HCT116 (cell line): ENCODE results near the gene FOSB. TPM values are rescaled to one million over a fixed set of nuclear protein-coding genes. Genes with fewer than 3 reads are reported as not detected.
A peak's percentile ranks its signal among the peaks of the same experiment; 100 is the strongest.

Experiments
- ATAC-seq: fragments of 200-7000 bp; cut with Tn5 transposase; 2 replicates; pipeline ENCODE4 v1.9.1; 2020; ENCODE audit warnings: mild to moderate bottlenecking, moderate library complexity
- BruUV-seq: library from RNA; stranded (reverse); fragments of 400-500 nt; replicated peaks from 2 replicates; lab custom pipeline; 2021; lab: Mats Ljungman, UMichigan
- CTCF ChIA-PET: fragments of 300-600 bp; sonication (Branson Sonifier 250); formaldehyde crosslinking; loops from one replicate; lab custom pipeline; 2021; ENCODE audit warnings: antibody characterized with exemption; lab: Charles Lee
- POLR2A ChIA-PET: fragments of 300-600, 350-600 bp; sonication (Branson Sonifier 250); formaldehyde crosslinking; loops from one replicate; lab custom pipeline; 2021; ENCODE audit warnings: antibody characterized with exemption; lab: Charles Lee
- RAD21 ChIA-PET, 2 experiments: fragments of 300-600 bp; sonication (Branson Sonifier 250); formaldehyde crosslinking; loops; one replicate each; lab custom pipeline; 2023; ENCODE audit warnings: low total read pairs in 2 of 2; ENCODE audit not compliant: uncharacterized antibody in 2 of 2, unreplicated experiment in 2 of 2, low non-redundant PET in 1 of 2; lab: Charles Lee
- DNase-seq: peaks from one replicate; pipeline ENCODE4 v3.0.0-alpha.2; 2010; ENCODE audit warnings: low read depth, low spot score
- H2AFZ ChIP-seq: fragments of 200-600 bp; shearing (Covaris generic), sonication (generic); 2 replicates; pipeline ENCODE4 v1.6.1; 2017; ENCODE audit warnings: low read depth, mixed run types, mixed read lengths, antibody characterized with exemption, low read length; ENCODE audit not compliant: poor library complexity, severe bottlenecking
- H3K27ac ChIP-seq: 2 replicates; pipeline ENCODE4 v1.5.1; 2012; ENCODE audit warnings: low read depth, low read length
- H3K27me3 ChIP-seq: fragments of 200-600 bp; sonication (generic); 2 replicates; pipeline ENCODE4 v1.6.1; 2016; ENCODE audit warnings: mixed run types, low read length, mixed read lengths; ENCODE audit not compliant: insufficient read depth
- H3K36me3 ChIP-seq, 2 experiments: fragments of 200-500 bp in 1 of 2; fragments of 200-600 bp in 1 of 2; sonication (Bioruptor generic) in 1 of 2; sonication (generic) in 1 of 2; 2 replicates each; pipeline versions ENCODE4 v1.5.1 to v1.6.1; 2014 to 2016; ENCODE audit warnings: low read length in 2 of 2, inconsistent platforms in 1 of 2, mixed read lengths in 1 of 2, mixed run types in 1 of 2; ENCODE audit not compliant: insufficient read depth in 2 of 2, control insufficient read depth in 1 of 2
- H3K4me1 ChIP-seq, 2 experiments: fragments of 200-600 bp in 1 of 2; sonication (generic) in 1 of 2; 2 replicates each; pipeline versions ENCODE4 v1.5.1 to v1.6.1; 2012 to 2017; ENCODE audit warnings: low read length in 2 of 2, inconsistent platforms in 1 of 2, mild to moderate bottlenecking in 1 of 2, mixed read lengths in 1 of 2, mixed run types in 1 of 2, moderate library complexity in 1 of 2; ENCODE audit not compliant: insufficient read depth in 2 of 2, control insufficient read depth in 1 of 2
- H3K4me2 ChIP-seq: fragments of 200-600 bp; sonication (generic); 2 replicates; pipeline ENCODE4 v1.6.1; 2017; ENCODE audit warnings: mixed run types, low read length, mixed read lengths
- H3K4me3 ChIP-seq, 2 experiments: fragments of 200-600 bp in 1 of 2; sonication (generic) in 1 of 2; replicated peaks in 1 of 2; 2 replicates each; pipeline ENCODE4 v1.5.1; 2011 to 2016; ENCODE audit warnings: low read length in 2 of 2, control low read depth in 1 of 2, low read depth in 1 of 2, mild to moderate bottlenecking in 1 of 2, mixed read lengths in 1 of 2, mixed run types in 1 of 2
- H3K79me2 ChIP-seq: fragments of 200-600 bp; sonication (generic); 2 replicates; pipeline ENCODE4 v1.6.1; 2017; ENCODE audit warnings: mild to moderate bottlenecking, mixed run types, low read length, moderate library complexity, mixed read lengths; ENCODE audit not compliant: insufficient read depth
- H3K9ac ChIP-seq: fragments of 200-600 bp; sonication (generic); 2 replicates; pipeline ENCODE4 v1.6.1; 2016; ENCODE audit warnings: low read length, mixed read lengths
- H3K9me2 ChIP-seq: fragments of 200-600 bp; sonication (generic), shearing (Covaris generic); 2 replicates; pipeline ENCODE4 v1.6.1; 2017; ENCODE audit warnings: mixed run types, mild to moderate bottlenecking, moderate library complexity; ENCODE audit not compliant: insufficient read depth
- H3K9me3 ChIP-seq, 2 experiments: fragments of 200-500 bp in 1 of 2; fragments of 200-600 bp in 1 of 2; sonication (Bioruptor generic) in 1 of 2; sonication (generic) in 1 of 2; 2 replicates each; pipeline ENCODE4 v1.6.1; 2014 to 2017; ENCODE audit warnings: low read length in 2 of 2, mixed read lengths in 2 of 2, inconsistent platforms in 1 of 2, low read depth in 1 of 2, mild to moderate bottlenecking in 1 of 2, mixed run types in 1 of 2, moderate library complexity in 1 of 2; ENCODE audit not compliant: control insufficient read depth in 1 of 2, insufficient read depth in 1 of 2
- H4K20me1 ChIP-seq: fragments of 200-600 bp; sonication (generic), shearing (Covaris generic); 2 replicates; pipeline ENCODE4 v1.6.1; 2017; ENCODE audit warnings: mixed run types, mild to moderate bottlenecking, moderate library complexity; ENCODE audit not compliant: insufficient read depth
- CEBPB ChIP-seq: IDR thresholded peaks from 2 replicates; pipeline ENCODE4 v1.6.1; 2012; ENCODE audit warnings: low read depth
- ELF1 ChIP-seq: IDR thresholded peaks from 2 replicates; pipeline ENCODE4 v1.6.1; 2012; ENCODE audit warnings: low read depth, borderline replicate concordance
- POLR2A ChIP-seq: IDR thresholded peaks from 2 replicates; pipeline ENCODE4 v1.7.0; 2011; ENCODE audit warnings: borderline replicate concordance; ENCODE audit not compliant: insufficient read depth, insufficient read length; ENCODE audit errors: extremely low read depth
- RAD21 ChIP-seq: IDR thresholded peaks from 2 replicates; pipeline ENCODE4 v1.6.1; 2012; ENCODE audit warnings: low read depth, mild to moderate bottlenecking
- TCF7L2 ChIP-seq: IDR thresholded peaks from 2 replicates; pipeline ENCODE4 v1.7.0; 2011; ENCODE audit warnings: borderline replicate concordance, inconsistent platforms; ENCODE audit not compliant: insufficient read depth, insufficient read length; ENCODE audit errors: extremely low read depth
- YY1 ChIP-seq: IDR thresholded peaks from 2 replicates; pipeline ENCODE4 v1.6.1; 2011; ENCODE audit warnings: low read length, low read depth, moderate library complexity, mild to moderate bottlenecking; ENCODE audit not compliant: insufficient replicate concordance; ENCODE audit errors: extremely low read depth
- intact Hi-C: fragments of 100-400 bp; cut with micrococcal nuclease; formaldehyde crosslinking; loops from 2 replicates; pipeline ENCODE4 v1.10.0; 2022
- total RNA-seq: library from RNA; stranded (reverse); gene quantifications from one replicate; pipeline ENCODE4 v1.2.1, GENCODE V29; 2021; ENCODE audit not compliant: unreplicated experiment
- TF ChIP-seq, protein P1 (sequence below): IDR thresholded peaks from 2 replicates; pipeline ENCODE4 v1.6.1; 2012; ENCODE audit warnings: low read depth
- TF ChIP-seq, protein P2 (sequence below), 3 experiments: fragments of 200-600 bp in 1 of 3; sonication (generic) in 1 of 3; IDR thresholded peaks in 2 of 3; conservative IDR thresholded peaks in 1 of 3; 2 replicates each; pipeline ENCODE4 v1.5.1; 2012 to 2017; ENCODE audit warnings: low read depth in 2 of 3, low read length in 2 of 3, antibody characterized with exemption in 1 of 3, borderline replicate concordance in 1 of 3, control low read depth in 1 of 3, mild to moderate bottlenecking in 1 of 3, mixed read lengths in 1 of 3, mixed run types in 1 of 3, moderate library complexity in 1 of 3; ENCODE audit not compliant: insufficient read depth in 1 of 3
- TF ChIP-seq, protein P3 (sequence below): IDR thresholded peaks from 2 replicates; pipeline ENCODE4 v1.6.1; 2011; ENCODE audit warnings: mild to moderate bottlenecking, low read length, moderate library complexity; ENCODE audit not compliant: insufficient replicate concordance; ENCODE audit errors: extremely low read depth

Gene FOSB
- total RNA-seq, 1 experiment from 2014 or later: 12.6 TPM

GRCh38 chr19:45497791-45498190, 30.0 kb downstream of the FOSB start:
- no peak overlapping the region for H2AFZ ChIP-seq
- RAD21 ChIA-PET: no interaction called here
- H3K9me3 ChIP-seq: no peaks in the 10 kb centered on the region
- H3K9me2 ChIP-seq: no peaks in the 10 kb centered on the region
- no peak for DNase-seq
- no peak overlapping the region for H3K4me2 ChIP-seq
- no peak overlapping the region for H3K27ac ChIP-seq
- no peak overlapping the region for H3K9ac ChIP-seq
- H3K4me1 ChIP-seq: peaks cover 22 to 45% of the 10 kb centered on the region in 2 experiments
- peaks cover 10% of the 10 kb centered on the region; the same call in 1 of the 2 replicates for H3K27me3 ChIP-seq
- CTCF ChIA-PET: interaction anchor here (5.3 kb wide), 1 partner anchor 13 kb away, joined by 33 read pairs; no protein-coding TSS in a partner anchor
- no TSS peak for BruUV-seq
- H3K4me3 ChIP-seq: no peak overlapping the region
- no peaks in the 10 kb centered on the region for H3K79me2 ChIP-seq
- POLR2A ChIA-PET: interaction anchor here (1.5 kb wide), 1 partner anchor 144 kb away, joined by 5 read pairs; no protein-coding TSS in a partner anchor
- ATAC-seq: no peak
- no peaks in the 10 kb centered on the region for H4K20me1 ChIP-seq
- TF ChIP-seq CEBPB: no peak
- no peak for TF ChIP-seq TCF7L2
- TF ChIP-seq YY1: no peak
- TF ChIP-seq ELF1: no peak
- no peak for TF ChIP-seq RAD21
- intact Hi-C loops: no loop called here
- H3K36me3 ChIP-seq: no peaks in the 10 kb centered on the region

DNA sequence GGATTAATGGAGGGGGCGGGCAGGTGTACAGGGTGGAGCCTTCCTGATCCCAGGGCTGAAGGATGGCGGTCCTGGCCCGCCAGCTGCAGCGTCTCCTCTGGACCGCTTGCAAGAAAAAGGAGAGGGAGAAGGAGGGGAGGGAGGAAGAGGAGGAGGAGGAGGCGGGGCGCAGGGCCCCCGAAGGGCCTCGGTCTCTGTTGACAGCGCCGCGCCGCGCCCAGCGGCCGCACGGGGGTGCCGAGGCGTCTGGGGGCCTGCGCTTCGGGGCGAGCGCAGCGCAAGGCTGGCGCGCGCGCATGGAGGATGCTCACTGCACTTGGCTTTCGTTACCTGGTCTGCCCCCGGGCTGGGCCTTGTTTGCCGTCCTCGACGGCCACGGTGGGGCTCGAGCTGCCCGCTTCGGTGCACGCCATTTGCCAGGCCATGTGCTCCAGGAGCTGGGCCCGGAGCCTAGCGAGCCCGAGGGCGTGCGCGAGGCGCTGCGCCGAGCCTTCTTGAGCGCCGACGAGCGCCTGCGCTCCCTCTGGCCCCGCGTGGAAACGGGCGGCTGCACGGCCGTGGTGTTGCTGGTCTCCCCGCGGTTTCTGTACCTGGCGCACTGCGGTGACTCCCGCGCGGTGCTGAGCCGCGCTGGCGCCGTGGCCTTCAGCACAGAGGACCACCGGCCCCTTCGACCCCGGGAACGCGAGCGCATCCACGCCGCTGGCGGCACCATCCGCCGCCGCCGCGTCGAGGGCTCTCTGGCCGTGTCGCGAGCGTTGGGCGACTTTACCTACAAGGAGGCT, 30.8 kb downstream of the FOSB start, which contains the start of gene PPM1N:
Gene PPM1N, plus strand, starts transcription at position 33 of the 785 bp plus-strand sequence. Its CDS starts 30 bp downstream, at position 63.
- CTCF ChIA-PET: interaction anchor here (1.2 to 1.4 kb wide), 3 partner anchors 14 to 60 kb away, joined by 3 to 5 read pairs (median 5); no protein-coding TSS in a partner anchor
- H3K9me3 ChIP-seq: no peaks in the 10 kb centered on the region
- H2AFZ ChIP-seq: peak within 1 kb of the TSS; percentile 42
- peak within 1 kb of the TSS; percentile 61 for H3K9ac ChIP-seq
- RAD21 ChIA-PET: no interaction called here
- no peaks in the 10 kb centered on the region for H3K9me2 ChIP-seq
- no peak for ATAC-seq
- POLR2A ChIA-PET: interaction anchor here (0.9 kb wide), 1 partner anchor 30 kb away, joined by 3 read pairs; no protein-coding TSS in a partner anchor
- peak within 1 kb of the TSS; percentile 30; the same call in 1 of the 2 replicates for H3K27ac ChIP-seq
- DNase-seq: no peak
- no peaks in the 10 kb centered on the region for H3K79me2 ChIP-seq
- peak within 1 kb of the TSS; percentile 37 to 64 for H3K4me3 ChIP-seq
- peak within 1 kb of the TSS; percentile 94 for H3K4me2 ChIP-seq
- H3K4me1 ChIP-seq: peaks cover 22 to 40% of the 10 kb centered on the region in 2 experiments
- peaks cover 10% of the 10 kb centered on the region; the same call in 1 of the 2 replicates for H3K27me3 ChIP-seq
- BruUV-seq: no TSS peak
- intact Hi-C loops: no loop called here
- H3K36me3 ChIP-seq: no peaks in the 10 kb centered on the region
- H4K20me1 ChIP-seq: no peaks in the 10 kb centered on the region
- TF ChIP-seq, protein P1, sequence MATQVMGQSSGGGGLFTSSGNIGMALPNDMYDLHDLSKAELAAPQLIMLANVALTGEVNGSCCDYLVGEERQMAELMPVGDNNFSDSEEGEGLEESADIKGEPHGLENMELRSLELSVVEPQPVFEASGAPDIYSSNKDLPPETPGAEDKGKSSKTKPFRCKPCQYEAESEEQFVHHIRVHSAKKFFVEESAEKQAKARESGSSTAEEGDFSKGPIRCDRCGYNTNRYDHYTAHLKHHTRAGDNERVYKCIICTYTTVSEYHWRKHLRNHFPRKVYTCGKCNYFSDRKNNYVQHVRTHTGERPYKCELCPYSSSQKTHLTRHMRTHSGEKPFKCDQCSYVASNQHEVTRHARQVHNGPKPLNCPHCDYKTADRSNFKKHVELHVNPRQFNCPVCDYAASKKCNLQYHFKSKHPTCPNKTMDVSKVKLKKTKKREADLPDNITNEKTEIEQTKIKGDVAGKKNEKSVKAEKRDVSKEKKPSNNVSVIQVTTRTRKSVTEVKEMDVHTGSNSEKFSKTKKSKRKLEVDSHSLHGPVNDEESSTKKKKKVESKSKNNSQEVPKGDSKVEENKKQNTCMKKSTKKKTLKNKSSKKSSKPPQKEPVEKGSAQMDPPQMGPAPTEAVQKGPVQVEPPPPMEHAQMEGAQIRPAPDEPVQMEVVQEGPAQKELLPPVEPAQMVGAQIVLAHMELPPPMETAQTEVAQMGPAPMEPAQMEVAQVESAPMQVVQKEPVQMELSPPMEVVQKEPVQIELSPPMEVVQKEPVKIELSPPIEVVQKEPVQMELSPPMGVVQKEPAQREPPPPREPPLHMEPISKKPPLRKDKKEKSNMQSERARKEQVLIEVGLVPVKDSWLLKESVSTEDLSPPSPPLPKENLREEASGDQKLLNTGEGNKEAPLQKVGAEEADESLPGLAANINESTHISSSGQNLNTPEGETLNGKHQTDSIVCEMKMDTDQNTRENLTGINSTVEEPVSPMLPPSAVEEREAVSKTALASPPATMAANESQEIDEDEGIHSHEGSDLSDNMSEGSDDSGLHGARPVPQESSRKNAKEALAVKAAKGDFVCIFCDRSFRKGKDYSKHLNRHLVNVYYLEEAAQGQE: no peak
- no peak for TF ChIP-seq CEBPB
- TF ChIP-seq POLR2A: no peak
- TF ChIP-seq, protein P2, sequence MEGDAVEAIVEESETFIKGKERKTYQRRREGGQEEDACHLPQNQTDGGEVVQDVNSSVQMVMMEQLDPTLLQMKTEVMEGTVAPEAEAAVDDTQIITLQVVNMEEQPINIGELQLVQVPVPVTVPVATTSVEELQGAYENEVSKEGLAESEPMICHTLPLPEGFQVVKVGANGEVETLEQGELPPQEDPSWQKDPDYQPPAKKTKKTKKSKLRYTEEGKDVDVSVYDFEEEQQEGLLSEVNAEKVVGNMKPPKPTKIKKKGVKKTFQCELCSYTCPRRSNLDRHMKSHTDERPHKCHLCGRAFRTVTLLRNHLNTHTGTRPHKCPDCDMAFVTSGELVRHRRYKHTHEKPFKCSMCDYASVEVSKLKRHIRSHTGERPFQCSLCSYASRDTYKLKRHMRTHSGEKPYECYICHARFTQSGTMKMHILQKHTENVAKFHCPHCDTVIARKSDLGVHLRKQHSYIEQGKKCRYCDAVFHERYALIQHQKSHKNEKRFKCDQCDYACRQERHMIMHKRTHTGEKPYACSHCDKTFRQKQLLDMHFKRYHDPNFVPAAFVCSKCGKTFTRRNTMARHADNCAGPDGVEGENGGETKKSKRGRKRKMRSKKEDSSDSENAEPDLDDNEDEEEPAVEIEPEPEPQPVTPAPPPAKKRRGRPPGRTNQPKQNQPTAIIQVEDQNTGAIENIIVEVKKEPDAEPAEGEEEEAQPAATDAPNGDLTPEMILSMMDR (IDR thresholded peaks at IDR 0.05 in 2 of 3, conservative IDR thresholded peaks at IDR 0.05 in 1 of 3; ENCODE audit: borderline replicate concordance in 1 of 3, insufficient read depth in 1 of 3, low read depth in 2 of 3, low read length in 2 of 3): no peak
- TF ChIP-seq, protein P3, sequence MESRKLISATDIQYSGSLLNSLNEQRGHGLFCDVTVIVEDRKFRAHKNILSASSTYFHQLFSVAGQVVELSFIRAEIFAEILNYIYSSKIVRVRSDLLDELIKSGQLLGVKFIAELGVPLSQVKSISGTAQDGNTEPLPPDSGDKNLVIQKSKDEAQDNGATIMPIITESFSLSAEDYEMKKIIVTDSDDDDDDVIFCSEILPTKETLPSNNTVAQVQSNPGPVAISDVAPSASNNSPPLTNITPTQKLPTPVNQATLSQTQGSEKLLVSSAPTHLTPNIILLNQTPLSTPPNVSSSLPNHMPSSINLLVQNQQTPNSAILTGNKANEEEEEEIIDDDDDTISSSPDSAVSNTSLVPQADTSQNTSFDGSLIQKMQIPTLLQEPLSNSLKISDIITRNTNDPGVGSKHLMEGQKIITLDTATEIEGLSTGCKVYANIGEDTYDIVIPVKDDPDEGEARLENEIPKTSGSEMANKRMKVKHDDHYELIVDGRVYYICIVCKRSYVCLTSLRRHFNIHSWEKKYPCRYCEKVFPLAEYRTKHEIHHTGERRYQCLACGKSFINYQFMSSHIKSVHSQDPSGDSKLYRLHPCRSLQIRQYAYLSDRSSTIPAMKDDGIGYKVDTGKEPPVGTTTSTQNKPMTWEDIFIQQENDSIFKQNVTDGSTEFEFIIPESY: no peak
